GM19397 (cell line): ENCODE data around the gene ENAH.
A peak's percentile ranks its signal among the peaks of the same experiment; 100 is the strongest.

Experiments used
- ATAC-seq: cut with Tn5 transposase; IDR thresholded peaks from one replicate; pipeline ENCODE4 v1.9.1; 2021; ENCODE audit warnings: mild to moderate bottlenecking, moderate library complexity; ENCODE audit not compliant: unreplicated experiment

ENAH gene

DNA sequence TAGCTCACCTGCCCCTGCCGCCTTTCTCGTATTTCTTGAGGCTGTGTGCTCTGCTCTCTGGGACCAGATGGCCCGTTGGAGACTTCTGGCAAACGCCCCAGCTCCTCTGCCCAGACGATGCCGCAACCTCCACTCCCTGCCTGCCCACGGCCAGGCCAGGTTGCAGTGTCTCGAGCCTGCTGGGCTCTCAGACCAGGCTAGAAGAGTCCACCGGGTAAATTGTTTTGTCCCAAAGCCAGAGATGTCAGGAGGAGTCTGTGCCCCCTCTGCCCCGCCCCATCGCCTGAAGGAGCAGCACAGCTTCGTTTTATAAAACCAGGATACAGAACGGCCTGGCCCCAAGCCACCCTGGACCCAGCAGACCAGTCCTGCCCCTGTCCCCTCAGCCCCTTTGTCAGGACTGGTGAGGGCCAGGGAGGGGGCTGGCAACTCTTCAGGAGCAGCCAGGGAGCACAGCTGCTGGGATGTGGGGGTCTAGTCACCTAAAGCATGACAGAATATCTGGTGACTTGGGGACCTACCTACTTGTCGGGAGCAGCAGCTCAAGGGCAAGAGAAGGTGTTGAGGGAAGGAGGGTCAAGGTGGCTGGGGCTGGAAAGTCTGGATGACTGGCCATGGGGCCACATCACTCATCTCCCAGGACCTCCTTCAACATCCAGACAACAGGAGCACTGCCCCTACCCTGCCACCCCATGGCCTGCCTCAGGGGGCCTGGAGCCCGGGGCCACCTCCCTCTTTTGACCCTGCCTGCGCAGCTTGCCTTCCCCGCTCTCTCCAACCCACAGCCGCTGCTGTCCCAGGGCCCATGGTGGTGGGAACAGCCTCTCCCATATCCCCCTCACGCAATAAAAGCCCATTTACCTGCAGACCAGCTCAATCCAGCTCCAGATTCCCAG is 191.1 kb downstream of the ENAH start:
- no peak for ATAC-seq

DNA sequence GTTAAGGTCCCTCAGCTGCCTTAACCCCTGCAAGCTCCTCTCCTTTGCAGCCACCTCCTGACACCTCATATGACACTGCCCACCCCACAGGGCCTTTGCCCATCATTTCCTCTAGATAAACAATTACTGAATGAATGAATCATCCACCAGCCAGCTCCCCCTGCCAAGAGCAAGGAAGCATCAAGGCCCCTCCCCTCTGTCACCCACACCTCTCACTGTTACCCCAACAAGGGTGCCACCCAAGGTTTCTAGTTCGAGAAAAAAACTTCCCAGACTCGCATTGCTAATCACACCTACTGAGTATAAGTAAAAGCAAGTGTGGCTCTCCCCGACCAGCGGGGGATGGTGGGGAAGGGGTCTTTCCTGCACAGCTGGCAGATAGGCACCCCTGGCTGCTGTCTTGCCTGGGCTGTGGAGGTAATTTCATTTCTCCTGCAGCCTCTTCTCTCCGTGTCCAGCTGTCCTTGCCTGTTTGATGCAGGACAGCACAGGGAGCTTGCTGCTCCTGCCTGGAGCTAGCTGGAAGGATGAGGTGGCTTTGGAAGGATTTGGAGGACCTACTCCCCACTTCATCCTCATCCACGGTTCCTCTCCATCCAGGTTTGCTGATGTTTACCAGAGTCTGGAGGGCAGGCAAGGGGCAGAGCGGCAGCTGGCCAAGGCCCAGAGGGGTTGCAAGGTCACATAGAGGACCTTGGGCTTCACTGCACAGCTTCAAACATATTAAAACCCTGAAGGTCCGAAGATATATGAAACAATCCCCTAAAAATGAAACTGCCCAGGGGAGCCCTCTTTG is 192.0 kb downstream of the ENAH start:
- ATAC-seq, result no peak

DNA sequence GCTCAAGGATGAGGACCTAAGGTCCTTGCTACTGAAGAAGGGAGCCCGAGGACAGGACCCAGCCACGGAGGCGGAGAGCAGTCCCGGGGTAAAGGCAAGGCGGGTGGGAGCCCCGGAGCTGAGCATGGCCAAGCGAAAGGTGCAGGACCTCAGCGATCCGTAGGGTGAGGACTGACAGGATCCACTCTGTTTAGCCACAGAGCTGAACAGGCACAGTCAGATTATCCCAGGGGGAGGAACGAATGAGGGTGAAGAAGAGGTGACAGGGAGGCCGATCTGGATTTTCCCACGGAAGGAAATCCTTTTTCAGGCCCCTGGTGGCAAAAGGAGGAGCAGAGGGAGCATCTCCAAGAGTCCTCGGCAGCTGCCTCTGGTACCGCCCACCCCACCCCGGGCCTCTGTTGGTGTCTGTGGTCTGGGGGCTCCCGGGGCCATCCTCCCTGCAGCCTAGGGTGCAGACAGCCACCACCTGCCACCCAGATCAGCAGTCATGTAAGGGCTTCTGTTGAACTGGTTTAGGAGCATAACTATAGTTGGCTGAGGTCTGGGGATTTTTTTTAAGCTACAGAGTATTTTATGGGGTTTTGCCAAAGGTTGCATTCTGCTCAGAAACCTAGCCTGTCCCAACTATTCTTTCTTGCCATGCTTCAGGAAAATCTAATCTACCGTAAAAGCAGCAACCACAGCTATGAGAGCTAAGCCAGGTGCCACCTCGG is 192.7 kb downstream of the ENAH start:
- no peak for ATAC-seq

DNA sequence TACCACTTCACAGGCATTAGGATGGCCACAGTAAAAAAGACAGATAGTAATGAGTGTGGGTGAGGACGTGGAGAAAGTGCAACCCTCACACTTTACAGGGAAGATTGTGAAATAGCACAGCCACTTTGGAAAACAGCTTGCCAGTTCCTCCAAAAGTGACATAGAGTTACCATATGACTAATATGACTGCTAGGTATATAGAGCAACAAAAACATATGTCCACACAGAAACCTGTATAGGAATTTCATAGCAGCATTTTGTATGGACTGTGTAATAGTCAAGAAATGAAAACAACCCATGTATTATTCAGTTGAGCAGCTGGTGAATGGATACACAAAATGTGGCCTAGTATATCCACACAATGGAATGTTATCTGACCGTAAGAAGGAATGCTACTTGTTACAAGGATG is 194.7 kb downstream of the ENAH start:
- no peak for ATAC-seq

DNA sequence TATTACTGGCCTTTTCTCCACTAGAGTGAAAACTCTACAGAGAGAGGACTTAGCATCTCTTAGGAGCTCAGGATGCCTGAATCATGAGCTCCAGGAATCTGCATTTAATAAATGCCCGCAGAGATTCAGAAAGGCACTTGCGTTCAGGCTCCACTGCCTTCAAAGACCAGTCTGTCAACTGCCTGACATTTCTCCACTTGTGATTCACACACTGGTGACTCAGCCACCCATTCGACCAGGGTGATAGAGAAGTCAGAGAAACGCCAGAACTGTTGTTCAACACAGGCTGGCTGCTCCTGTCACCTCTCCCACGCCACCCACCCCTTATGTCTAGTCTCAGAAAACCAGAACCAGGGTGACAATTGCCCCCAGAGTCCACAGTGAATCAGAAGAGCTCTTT is 198.2 kb downstream of the ENAH start:
- ATAC-seq, result peak; percentile 51

DNA sequence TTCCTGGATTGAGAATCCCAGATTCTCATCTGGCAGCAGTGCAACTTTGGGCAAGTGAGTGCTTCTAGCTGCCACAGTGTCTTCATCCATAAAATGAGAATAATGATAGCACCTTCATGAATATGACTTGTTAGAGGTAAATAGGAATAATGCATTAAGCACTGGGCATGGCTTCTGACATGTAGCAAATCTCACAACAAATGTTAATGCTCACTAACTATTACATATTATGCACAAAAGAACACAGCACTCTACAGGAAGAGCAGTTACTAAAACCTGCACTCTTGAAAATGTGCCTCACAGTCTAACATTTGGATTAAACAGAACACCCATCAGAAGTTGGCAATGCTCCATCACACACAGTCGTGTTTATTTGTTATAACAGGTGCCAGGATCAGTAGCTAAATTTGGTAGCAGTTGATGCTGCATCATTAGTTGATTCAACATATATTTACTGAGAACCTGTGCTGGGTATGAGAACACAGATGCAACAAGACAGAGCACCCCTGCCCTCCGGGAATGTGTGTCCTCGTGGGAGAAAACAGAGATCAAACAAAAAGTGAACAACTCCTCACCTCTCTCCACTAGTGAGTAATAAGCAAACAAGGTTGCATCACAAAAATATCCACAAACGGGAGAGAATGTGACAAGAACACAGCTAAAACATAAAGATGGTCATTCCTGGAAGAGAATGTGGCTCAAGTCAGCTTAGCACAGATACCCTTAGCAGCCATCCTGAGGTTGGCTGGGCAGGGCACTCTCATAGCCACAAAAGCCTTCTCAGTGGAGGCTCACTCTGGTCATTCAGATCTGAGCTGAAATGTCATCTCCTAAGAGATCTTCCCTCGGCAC is 198.9 kb downstream of the ENAH start:
- no peak for ATAC-seq

DNA sequence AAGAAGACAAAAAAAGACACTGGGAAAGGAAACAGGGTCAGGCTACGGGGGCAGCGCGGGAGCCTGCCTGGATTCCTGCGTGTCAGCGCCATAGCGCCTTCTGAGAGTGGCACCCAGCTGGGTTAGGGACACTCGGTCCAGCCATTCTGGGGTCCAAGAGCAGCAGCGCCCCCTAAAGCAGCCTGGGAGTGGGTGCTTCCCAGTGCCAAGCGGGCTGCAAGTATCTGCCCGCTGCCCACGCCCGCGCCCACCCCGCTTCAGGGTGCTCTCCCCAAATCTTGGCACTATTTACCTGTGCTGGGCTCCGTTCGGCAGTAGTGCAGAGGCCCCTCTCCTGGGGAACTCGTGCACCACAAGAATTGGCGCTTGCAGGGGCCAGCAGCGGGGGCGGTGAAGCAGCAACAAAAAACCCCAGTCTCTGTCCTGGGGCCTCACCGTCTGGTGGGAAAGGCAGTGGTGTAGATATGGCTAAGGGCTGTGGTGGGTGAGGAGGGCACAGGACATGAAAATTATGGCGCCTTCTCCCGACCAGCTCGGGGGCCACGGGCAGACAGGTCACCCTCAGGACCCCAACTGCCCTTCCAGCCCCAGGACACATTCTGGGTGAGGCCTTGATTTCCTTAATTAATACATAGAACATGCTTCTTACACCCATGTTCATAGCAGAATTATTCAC is 200.9 kb downstream of the ENAH start:
- no peak for ATAC-seq

DNA sequence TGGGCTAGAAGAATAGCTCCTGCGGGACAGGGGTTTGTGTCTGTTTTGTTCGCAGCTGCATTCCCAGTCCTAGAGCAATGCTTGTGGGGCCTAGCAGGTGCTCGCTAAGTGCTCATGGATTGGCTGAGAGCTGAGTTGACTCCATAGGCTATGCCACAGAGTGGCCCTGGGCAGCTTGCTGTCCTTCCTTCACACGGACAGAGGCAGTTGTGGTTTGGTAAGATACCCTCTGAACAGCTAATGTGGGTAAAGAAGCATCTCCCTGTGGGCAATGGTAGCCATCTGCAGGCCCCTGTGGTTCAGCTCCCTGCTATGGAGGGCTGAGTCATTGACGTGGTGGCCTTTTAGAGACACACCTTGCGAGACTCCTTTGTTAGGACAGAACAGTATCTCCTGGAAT is 201.6 kb downstream of the ENAH start:
- ATAC-seq, result no peak

DNA sequence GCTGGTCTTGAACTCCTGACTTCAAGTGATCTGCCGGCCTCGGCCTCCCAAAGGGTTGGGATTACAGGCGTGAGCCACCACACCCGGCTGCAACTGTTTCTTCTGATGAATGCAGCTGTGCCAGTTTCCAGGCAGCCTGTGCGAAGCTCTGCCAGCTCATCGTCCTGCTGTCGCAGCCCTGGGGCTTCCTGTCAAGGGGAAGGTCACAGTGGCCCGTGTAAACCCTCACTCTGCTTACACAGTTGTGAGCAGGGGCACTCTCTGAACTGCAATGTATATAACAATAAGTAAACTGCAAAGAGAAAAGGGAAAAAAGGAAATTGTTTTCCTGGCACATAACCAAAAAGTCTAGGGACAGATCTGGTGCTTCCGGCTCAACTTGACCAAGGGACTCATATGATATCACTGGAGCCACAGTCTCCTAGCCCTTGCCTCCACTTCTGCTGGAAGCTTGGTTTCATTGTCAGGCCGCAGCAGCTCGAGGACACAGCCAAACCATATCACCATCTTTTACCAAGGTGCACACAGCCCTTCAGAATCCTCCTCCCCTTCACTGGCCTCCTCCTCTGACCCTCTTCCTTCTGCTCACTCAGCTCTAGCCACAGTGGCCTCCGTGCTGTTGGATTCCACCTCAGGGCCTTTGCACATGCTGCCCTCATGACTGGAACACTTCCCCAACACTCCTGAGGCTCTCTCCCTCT is 202.3 kb downstream of the ENAH start:
- ATAC-seq, result no peak

DNA sequence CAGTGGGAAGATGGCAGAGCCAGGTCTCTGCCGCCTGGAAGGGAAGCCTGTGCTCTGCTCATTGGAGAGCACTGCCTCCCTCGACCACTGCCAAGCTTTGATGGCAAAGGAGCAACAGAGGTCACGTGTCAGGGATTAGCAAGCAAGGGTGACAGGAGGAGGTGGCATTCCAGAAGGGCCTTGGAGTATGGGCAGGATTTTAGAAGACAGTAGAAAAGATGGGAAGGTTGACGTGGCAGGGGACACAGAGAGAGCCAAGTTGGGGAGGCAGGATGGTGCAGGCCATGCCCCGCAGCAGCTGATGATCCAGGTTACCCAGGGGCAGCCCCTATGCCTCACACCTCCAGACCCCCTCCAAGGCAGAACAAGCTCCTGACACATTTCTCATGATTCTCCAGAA is 203.1 kb downstream of the ENAH start:
- ATAC-seq, result no peak

DNA sequence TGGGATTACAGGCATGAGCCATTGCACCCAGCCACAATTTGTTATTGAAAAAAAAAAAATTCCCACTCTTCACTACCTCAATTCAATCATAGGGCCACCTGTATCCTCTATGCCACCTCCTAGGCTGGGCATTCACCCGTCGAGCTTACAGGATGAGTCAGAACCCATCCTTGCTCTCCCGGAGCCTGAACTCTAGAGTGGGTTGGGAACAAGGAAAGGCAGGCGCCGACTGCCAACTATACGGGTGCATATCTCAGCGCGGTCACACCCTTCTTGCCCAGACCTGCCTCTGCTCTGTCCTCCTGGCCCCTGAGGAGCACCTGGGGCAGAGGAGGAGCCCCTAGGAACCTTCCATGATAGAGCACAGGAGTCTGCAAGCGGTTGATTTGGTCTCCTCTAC is 203.7 kb downstream of the ENAH start:
- no peak for ATAC-seq

DNA sequence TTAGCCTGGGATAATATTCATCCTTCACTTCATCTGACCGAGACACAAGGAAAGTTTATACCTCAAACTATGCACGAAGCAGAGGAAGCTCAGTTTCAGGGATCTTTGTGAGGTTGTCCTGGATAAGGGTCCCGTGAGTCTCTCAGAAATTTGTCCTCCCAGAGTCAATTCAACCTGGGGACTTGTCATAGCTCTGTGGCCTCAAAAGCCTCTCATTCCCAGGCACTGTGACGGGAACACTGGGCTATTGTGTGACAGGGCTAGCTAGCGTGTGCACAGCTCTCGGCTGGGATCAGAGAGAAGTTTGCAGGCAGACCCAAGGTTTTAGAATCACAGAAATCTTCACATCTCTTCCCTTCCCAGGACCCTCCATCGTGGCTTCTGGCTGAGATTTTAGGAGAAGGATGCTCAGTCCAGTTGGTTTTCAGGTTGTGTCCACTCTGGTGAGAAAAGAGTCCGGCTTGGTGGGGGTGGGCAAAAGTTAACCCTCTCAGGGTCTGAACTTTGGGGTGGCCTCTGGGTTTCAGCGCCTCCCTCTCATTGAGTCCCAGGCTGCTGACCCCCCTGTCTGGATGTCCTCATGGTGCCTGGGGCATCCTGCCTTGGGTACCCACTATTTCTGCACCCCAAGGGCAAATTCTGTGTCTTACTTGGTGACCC is 204.6 kb downstream of the ENAH start:
- ATAC-seq, result no peak

DNA sequence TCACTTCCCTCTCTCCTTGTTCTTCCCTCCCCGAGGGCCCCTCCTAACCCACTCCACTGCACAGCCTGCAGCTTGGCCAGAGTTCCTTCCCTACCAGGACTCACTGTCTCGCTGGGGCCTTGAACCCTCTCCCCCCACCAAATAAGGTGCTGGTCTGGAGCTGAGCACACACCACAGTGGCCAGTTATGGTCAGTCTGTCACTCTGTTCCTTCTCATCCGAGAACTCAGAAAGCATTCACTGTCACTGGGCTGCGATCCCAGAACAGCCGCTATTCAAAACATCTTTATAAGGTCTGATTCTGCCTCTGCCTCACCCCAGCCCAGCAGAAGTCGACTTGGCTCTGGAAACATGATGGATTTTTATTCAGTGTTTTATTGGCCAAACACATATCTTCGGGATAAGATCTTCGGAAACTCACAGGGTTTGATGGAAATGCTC is 205.3 kb downstream of the ENAH start:
- ATAC-seq, result no peak

DNA sequence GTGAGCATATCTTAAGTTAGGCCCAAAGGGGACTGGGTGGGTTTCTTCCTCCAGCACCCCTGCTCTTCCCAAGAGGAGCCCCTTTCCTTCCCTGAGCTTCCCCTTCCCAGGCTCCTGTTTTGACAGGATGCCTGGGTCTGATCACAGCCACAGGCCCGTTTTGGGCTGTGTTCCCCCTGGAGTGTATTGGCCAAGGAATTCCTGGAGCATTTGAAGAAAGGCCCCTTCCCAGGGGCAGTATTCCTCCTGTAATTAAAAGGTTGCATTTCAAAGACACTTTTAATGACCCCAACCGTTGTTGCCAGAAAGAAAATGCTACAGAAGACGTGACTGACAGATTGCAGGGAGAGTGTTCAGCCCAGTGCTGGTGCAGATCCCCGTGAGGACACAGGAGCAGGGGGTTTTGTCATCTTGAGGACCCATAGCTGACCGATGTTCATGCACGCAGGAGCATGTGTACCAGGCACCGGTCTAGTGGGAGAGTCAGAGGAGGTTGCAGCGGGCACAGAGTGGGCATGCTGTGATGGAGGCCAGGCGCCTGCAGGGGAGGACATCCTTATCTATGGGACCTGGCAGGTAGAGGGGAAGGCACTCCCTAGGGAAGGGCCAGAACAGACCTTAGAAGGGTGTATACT is 205.8 kb downstream of the ENAH start:
- ATAC-seq, result no peak

DNA sequence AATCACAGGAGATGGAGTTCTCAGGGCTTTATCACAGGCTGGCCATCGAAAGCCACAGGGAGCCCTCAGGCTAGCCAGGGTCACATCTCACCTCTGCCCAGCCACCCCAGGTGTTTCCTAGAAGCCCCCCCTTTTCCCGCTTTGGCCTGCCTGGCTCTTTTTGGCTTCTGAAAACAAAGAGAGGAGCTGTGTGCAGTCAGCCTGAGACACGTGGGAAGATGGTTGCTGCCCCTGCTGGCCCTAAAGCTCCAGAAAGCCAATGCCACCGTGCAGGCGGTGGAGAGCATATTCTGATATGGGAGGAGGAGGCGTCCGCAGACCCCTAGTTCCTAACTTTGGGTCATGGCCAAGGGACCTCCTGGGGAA is 206.3 kb downstream of the ENAH start:
- no peak for ATAC-seq

DNA sequence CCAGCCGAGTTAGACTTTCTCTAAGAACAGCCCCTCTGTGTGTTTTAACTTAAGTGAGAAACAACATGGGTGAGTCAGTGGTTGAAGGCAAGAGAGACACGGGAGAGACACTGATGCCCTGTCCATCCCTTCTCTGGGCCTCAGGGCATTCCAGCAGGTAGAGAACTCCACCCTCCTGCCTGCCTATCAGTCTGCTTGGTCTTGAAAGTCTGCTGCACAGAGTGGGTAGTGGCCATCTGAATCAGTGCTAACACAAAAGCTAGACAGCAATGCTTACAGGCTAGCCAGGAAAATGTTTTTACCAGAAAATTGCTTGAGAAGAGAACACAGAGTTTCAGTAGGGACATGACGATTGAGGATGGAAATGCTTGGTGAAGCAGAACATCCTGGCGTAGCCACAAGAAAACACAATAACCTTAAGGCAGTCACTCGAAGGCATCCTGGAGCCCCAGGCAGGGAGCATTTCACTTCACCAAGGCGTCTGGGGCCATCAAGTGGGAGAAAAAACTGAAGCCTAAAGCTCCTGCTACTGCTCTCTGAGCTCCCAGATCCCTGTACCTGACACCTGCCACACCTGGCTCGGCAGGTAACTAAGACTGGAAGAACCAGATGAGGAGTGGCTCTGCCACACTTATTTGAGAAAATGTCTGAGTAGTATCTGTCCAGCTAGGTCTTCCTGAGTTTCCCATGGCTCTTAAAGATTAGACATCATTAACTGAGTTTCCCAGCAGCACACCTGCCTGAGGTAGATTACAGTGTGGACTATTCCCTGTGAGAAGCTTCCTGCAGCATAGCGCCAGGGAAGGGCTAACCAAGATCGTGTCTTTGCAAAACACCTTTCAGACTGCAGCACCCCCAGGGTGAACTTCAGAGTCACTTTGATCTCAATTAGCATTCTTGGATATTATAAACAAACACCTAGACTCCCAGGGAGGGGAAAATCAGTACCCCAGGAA is 207.0 kb downstream of the ENAH start:
- no peak for ATAC-seq

DNA sequence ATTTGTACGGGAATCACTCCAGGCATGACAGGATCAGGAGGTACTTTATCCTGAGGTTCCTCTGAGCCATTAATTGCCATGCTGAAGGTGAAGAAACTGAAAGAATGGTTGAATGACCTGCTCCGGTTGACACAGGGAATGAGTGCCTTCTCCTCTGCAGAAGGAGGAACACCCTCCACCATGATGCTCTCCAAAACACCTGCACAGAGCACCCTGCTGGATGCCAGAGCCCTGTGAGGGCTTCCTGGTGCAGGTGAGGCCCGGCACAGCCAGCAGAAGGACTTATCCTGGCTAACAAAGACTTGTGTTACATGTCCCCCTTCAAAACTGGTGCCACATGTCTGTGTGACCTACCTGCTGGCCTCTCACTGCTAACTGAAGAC is 210.8 kb downstream of the ENAH start:
- no peak for ATAC-seq
